GM23338 (cell line): ENCODE results near the gene NUCB1. TPM values are rescaled to one million over a fixed set of nuclear protein-coding genes. Genes with fewer than 3 reads are reported as not detected.
"Not testable (repeated sequence)": the region's sequence is repeated elsewhere in the genome, so short reads cannot be mapped to it uniquely, and the experiment has no call there.

Experiments used
- ATAC-seq: fragments of 200-7000 bp; cut with Tn5 transposase; 3 replicates; pipeline ENCODE4 v1.9.1; 2020
- DNase-seq: peaks from one replicate; pipeline ENCODE4 v3.0.0-alpha.2; 2015; ENCODE audit warnings: low spot score
- H2AFZ ChIP-seq: fragments of 200-600 bp; sonication (generic); 2 replicates; pipeline ENCODE4 v1.8.0; 2016; ENCODE audit warnings: antibody characterized with exemption, mild to moderate bottlenecking, moderate library complexity
- H3F3A ChIP-seq: fragments of 200-600 bp; sonication (generic); replicated peaks from 2 replicates; pipeline ENCODE4 v1.8.0; 2017; ENCODE audit warnings: antibody characterized with exemption, mixed run types, low read depth
- H3K27ac ChIP-seq: fragments of 200-600 bp; sonication (generic); 2 replicates; pipeline ENCODE4 v1.6.1; 2016; ENCODE audit warnings: low read depth
- H3K27me3 ChIP-seq: fragments of 200-600 bp; sonication (generic); 2 replicates; pipeline ENCODE4 v1.8.0; 2016; ENCODE audit warnings: mild to moderate bottlenecking, mixed run types, moderate library complexity; ENCODE audit not compliant: insufficient read depth
- H3K36me3 ChIP-seq: fragments of 200-600 bp; sonication (generic); 2 replicates; pipeline ENCODE4 v1.8.0; 2016; ENCODE audit warnings: mild to moderate bottlenecking; ENCODE audit not compliant: insufficient read depth
- H3K4me1 ChIP-seq: fragments of 200-600 bp; sonication (generic); 2 replicates; pipeline ENCODE4 v1.8.0; 2016; ENCODE audit warnings: mild to moderate bottlenecking, moderate library complexity; ENCODE audit not compliant: insufficient read depth
- H3K4me2 ChIP-seq: fragments of 200-600 bp; sonication (generic); 2 replicates; pipeline ENCODE4 v1.7.1; 2017; ENCODE audit warnings: mixed run types
- H3K4me3 ChIP-seq: fragments of 200-600 bp; sonication (generic); 2 replicates; pipeline ENCODE4 v1.6.1; 2016; ENCODE audit warnings: mixed run types
- H3K79me2 ChIP-seq: fragments of 200-600 bp; sonication (generic); replicated peaks from 2 replicates; pipeline ENCODE4 v1.8.0; 2017; ENCODE audit warnings: mild to moderate bottlenecking; ENCODE audit not compliant: insufficient read depth
- H3K9me2 ChIP-seq: fragments of 200-600 bp; sonication (generic); 2 replicates; pipeline ENCODE4 v1.8.0; 2017; ENCODE audit not compliant: insufficient read depth
- H4K20me1 ChIP-seq: fragments of 200-600 bp; sonication (generic); replicated peaks from 2 replicates; pipeline ENCODE4 v1.8.0; 2017; ENCODE audit warnings: mild to moderate bottlenecking; ENCODE audit not compliant: insufficient read depth
- H3K27ac Mint-ChIP-seq: 2 replicates; pipeline ENCODE4 v1.8.0; 2020; ENCODE audit warnings: inconsistent platforms, mild to moderate bottlenecking, moderate library complexity, mixed read lengths
- H3K27me3 Mint-ChIP-seq: 3 replicates; pipeline ENCODE4 v1.8.0; 2022; ENCODE audit warnings: low read depth, mild to moderate bottlenecking, moderate library complexity, mixed read lengths, inconsistent platforms; ENCODE audit not compliant: insufficient read depth, poor library complexity
- H3K36me3 Mint-ChIP-seq: 3 replicates; pipeline ENCODE4 v1.8.0; 2021; ENCODE audit warnings: low read depth, mild to moderate bottlenecking, inconsistent platforms, moderate library complexity, mixed read lengths
- H3K4me1 Mint-ChIP-seq: 3 replicates; pipeline ENCODE4 v1.8.0; 2020; ENCODE audit warnings: mild to moderate bottlenecking, inconsistent platforms, mixed read lengths
- H3K4me3 Mint-ChIP-seq: 3 replicates; pipeline ENCODE4 v1.8.0; 2021; ENCODE audit warnings: moderate library complexity, mild to moderate bottlenecking, inconsistent platforms, mixed read lengths
- H3K9me3 Mint-ChIP-seq: 3 replicates; pipeline ENCODE4 v1.8.0; 2020; ENCODE audit warnings: moderate library complexity, mild to moderate bottlenecking, inconsistent platforms, mixed read lengths
- CTCF ChIP-seq, 2 experiments: fragments of 200-600 bp in 1 of 2; sonication (generic) in 1 of 2; conservative IDR thresholded peaks; 2 replicates each; pipeline versions ENCODE4 v1.5.1 to v1.6.1; 2016 to 2017; ENCODE audit warnings: antibody characterized with exemption in 2 of 2, low read depth in 2 of 2, mild to moderate bottlenecking in 2 of 2, moderate library complexity in 1 of 2
- ETS1 ChIP-seq: IDR thresholded peaks from 2 replicates; pipeline ENCODE4 v1.6.1; 2016; ENCODE audit warnings: antibody characterized with exemption
- EZH2 ChIP-seq: fragments of 200-600 bp; sonication (generic); IDR thresholded peaks from one replicate; pipeline ENCODE4 v1.8.0; 2017; ENCODE audit warnings: antibody characterized with exemption, mild to moderate bottlenecking, low read depth; ENCODE audit not compliant: unreplicated experiment
- EZH2phosphoT487 ChIP-seq: fragments of 200-600 bp; sonication (generic); IDR thresholded peaks from one replicate; pipeline ENCODE4 v1.8.1; 2018; ENCODE audit warnings: antibody characterized with exemption; ENCODE audit not compliant: unreplicated experiment
- JUNB ChIP-seq: IDR thresholded peaks from one replicate; pipeline ENCODE4 v1.6.1; 2016; ENCODE audit warnings: antibody characterized with exemption; ENCODE audit not compliant: unreplicated experiment
- NANOG ChIP-seq: IDR thresholded peaks from 2 replicates; pipeline ENCODE4 v1.6.1; 2016; ENCODE audit warnings: antibody characterized with exemption, borderline replicate concordance
- POLR2AphosphoS5 ChIP-seq: IDR thresholded peaks from 2 replicates; pipeline ENCODE4 v1.6.1; 2016; ENCODE audit warnings: antibody characterized with exemption, low read depth
- REST ChIP-seq: IDR thresholded peaks from one replicate; pipeline ENCODE4 v1.6.1; 2018; ENCODE audit warnings: antibody characterized with exemption; ENCODE audit not compliant: unreplicated experiment
- STAT1 ChIP-seq: IDR thresholded peaks from one replicate; pipeline ENCODE4 v1.6.1; 2016; ENCODE audit warnings: antibody characterized with exemption; ENCODE audit not compliant: unreplicated experiment
- ZNF114 ChIP-seq: fragments of 250-450 bp; sonication (Bioruptor Pico); IDR thresholded peaks from 2 replicates; pipeline ENCODE4 v1.5.0; 2020; ENCODE audit warnings: mild to moderate bottlenecking, moderate library complexity
- ZNF331 ChIP-seq: fragments of 250-450 bp; sonication (Bioruptor Pico); IDR thresholded peaks from 2 replicates; pipeline ENCODE4 v1.5.0; 2020; ENCODE audit warnings: low read depth, mild to moderate bottlenecking, moderate library complexity
- polyA plus RNA-seq: library from polyadenylated mRNA; unstranded; fragments of >200 nt; fragmentation: Nextera tagmentation; extraction: Ambion mirVana; gene quantifications from 2 replicates; pipeline ENCODE4 v1.2.1, GENCODE V29; 2016
- total RNA-seq: library from RNA; depleted of rRNA; stranded (reverse); fragments of >200 nt; shearing (Covaris generic); gene quantifications from 2 replicates; pipeline ENCODE4 v1.2.3, GENCODE V29; 2014

NUCB1 gene
- total and polyA plus RNA-seq, 2 experiments from 2014 or later: 57.1 to 163 TPM

- no peak for TF ChIP-seq JUNB
- no peak for TF ChIP-seq CTCF (conservative IDR thresholded peaks at IDR 0.05; ENCODE audit: low read depth in 2 of 2)
Observed at GRCh38 chr19:48926909-48927308, 26.8 kb downstream of the NUCB1 start (continued).

- not testable (repeated sequence) for H3K36me3 ChIP-seq, H2AFZ ChIP-seq, H3K4me1 ChIP-seq, H3K4me1 Mint-ChIP-seq, H3K4me3 Mint-ChIP-seq, H3K79me2 ChIP-seq, H3K36me3 Mint-ChIP-seq, H4K20me1 ChIP-seq, H3K4me2 ChIP-seq, ATAC-seq, H3F3A ChIP-seq, H3K9me2 ChIP-seq, DNase-seq, H3K4me3 ChIP-seq, H3K27ac Mint-ChIP-seq, H3K9me3 Mint-ChIP-seq, H3K27ac ChIP-seq
- H3K27me3 ChIP-seq: peaks cover 13% of the 10 kb centered on the region
- H3K27me3 Mint-ChIP-seq: peaks cover 19% of the 10 kb centered on the region
Observed at GRCh38 chr19:48927692-48928091, 27.6 kb downstream of the NUCB1 start.

GRCh38 chr19:48928164-48929025 is 28.3 kb downstream of the NUCB1 start:
- Mint-ChIP-seq H3K9me3 (no peaks in the 10 kb centered on the region), H3K27me3 (peaks cover 20% of the 10 kb centered on the region), H3K4me1 (0 out of 3 replicates have a peak, but pooled peaks cover 3% of the 10 kb centered on the region), H3K4me3 (no peak overlapping the region), H3K27ac (no peak overlapping the region), H3K36me3 (no peaks in the 10 kb centered on the region; the same call in 2 of the 3 replicates)
- H3K27ac ChIP-seq: no peak overlapping the region
- H3K9me2 ChIP-seq: no peaks in the 10 kb centered on the region
- no peaks in the 10 kb centered on the region for H3K36me3 ChIP-seq
- H3K79me2 ChIP-seq: no peaks in the 10 kb centered on the region
- peaks cover 6% of the 10 kb centered on the region for H3K4me1 ChIP-seq
- no peak overlapping the region for H2AFZ ChIP-seq
- no peak for DNase-seq
- peaks cover 3% of the 10 kb centered on the region; the same call in 1 of the 2 replicates for H3F3A ChIP-seq
- no peak overlapping the region for H3K4me2 ChIP-seq
- no peak overlapping the region for H3K4me3 ChIP-seq
- H4K20me1 ChIP-seq: no peaks in the 10 kb centered on the region
- H3K27me3 ChIP-seq: peaks cover 17% of the 10 kb centered on the region
- ATAC-seq: no peak
- TF ChIP-seq POLR2AphosphoS5: no peak
- no peak for TF ChIP-seq EZH2
- TF ChIP-seq ETS1: no peak
- TF ChIP-seq STAT1: no peak
- TF ChIP-seq JUNB: no peak
- no peak for TF ChIP-seq CTCF (conservative IDR thresholded peaks at IDR 0.05; ENCODE audit: low read depth in 2 of 2)
- TF ChIP-seq REST: no peak
- no peak for TF ChIP-seq ZNF331 (CRISPR knock-in tag)
- no peak for TF ChIP-seq ZNF114 (CRISPR knock-in tag)
- TF ChIP-seq EZH2phosphoT487: no peak
- no peak for TF ChIP-seq NANOG
